Measurements from ENCODE around the gene EIF4EBP2. TPM values are rescaled to one million over a fixed set of nuclear protein-coding genes. Genes with fewer than 3 reads are reported as not detected.

The EIF4EBP2 gene
- total and polyA plus RNA-seq, 4 donors, result 25.7 to 70.0 (median 33.0) TPM

GRCh38 chr10:70430493-70431445 lies 26.8 kb downstream of the EIF4EBP2 start:
- no peaks in the 10 kb centered on the region for H3K9me3 ChIP-seq (ENCODE audit: control insufficient read depth in 4 of 4, low read length in 3 of 4)
- TF ChIP-seq REST (IDR thresholded peaks at IDR 0.05) (peak; percentile 47), JUND (IDR thresholded peaks at IDR 0.05) (peak; percentile 78 to 84), TAF1 (conservative IDR thresholded peaks at IDR 0.05) (no peak), RAD21 (IDR thresholded peaks at IDR 0.05) (peak; percentile 73 to 74), MAX (IDR thresholded peaks at IDR 0.05) (peak; percentile 89), CTCF (IDR thresholded peaks at IDR 0.05; ENCODE audit: low read depth, low read length, missing input control) (peak; percentile 24), SP1 (IDR thresholded peaks at IDR 0.05) (peak; percentile 85), HNF4G (IDR thresholded peaks at IDR 0.05) (peak; percentile 47), RXRA (IDR thresholded peaks at IDR 0.05) (peak; percentile 90 to 96), EGR1 (IDR thresholded peaks at IDR 0.05; ENCODE audit: low read depth in 2 of 2) (peak in 1 of 2 donors; percentile 16), ATF3 (IDR thresholded peaks at IDR 0.05) (peak; percentile 78), FOXA1 (IDR thresholded peaks at IDR 0.05) (peak; percentile 76), NR2F2 (IDR thresholded peaks at IDR 0.05) (peak; percentile 99), YY1 (IDR thresholded peaks at IDR 0.05) (peak; percentile 25), FOXA2 (IDR thresholded peaks at IDR 0.05) (peak; percentile 83), GABPA (IDR thresholded peaks at IDR 0.05 in 1 of 2, conservative IDR thresholded peaks at IDR 0.05 in 1 of 2) (peak in 1 of 2 donors; percentile 50), ZBTB33 (IDR thresholded peaks at IDR 0.05) (peak; percentile 46), HNF4A (conservative IDR thresholded peaks at IDR 0.05) (peak; percentile 78 to 84)
- H3K4me3 ChIP-seq (ENCODE audit: low read depth in 1 of 3, low read length in 3 of 3), result no peak overlapping the region
- no peak overlapping the region for H3K9ac ChIP-seq (ENCODE audit: low read depth in 1 of 2, low read length in 2 of 2)
- H3K27ac ChIP-seq (ENCODE audit: low read depth in 1 of 2, low read length in 2 of 2), result peak overlapping the region; percentile 29 to 69
- H3K27me3 ChIP-seq (ENCODE audit: control insufficient read depth in 4 of 4, insufficient read depth in 4 of 4, low read length in 3 of 4), result no peaks in the 10 kb centered on the region
- H3K36me3 ChIP-seq (ENCODE audit: control insufficient read depth in 4 of 4, insufficient read depth in 3 of 4, low read depth in 1 of 4, low read length in 3 of 4), result peaks cover 3 to 27% (median 18%) of the 10 kb centered on the region in 4 donors
- 35% methylated on average over 6 of the region's 6 CpGs for WGBS
- DNase-seq (ENCODE audit: low spot score), result peak; percentile 41
- H3K4me1 ChIP-seq (ENCODE audit: control insufficient read depth in 4 of 4, insufficient read depth in 4 of 4, low read length in 3 of 4), result peaks cover 2 to 16% (median 9%) of the 10 kb centered on the region in 4 donors
